K562 (cell line): ENCODE results near the gene VTN. TPM values are rescaled to one million over a fixed set of nuclear protein-coding genes. Genes with fewer than 3 reads are reported as not detected.

Experiments used
- ATF7 ChIP-seq: fragments of 450-650 bp; IDR thresholded peaks from 2 replicates; pipeline ENCODE4 v1.7.1; 2014; ENCODE audit warnings: mild to moderate bottlenecking, moderate library complexity
- CEBPB ChIP-seq: fragments of 450-650 bp; IDR thresholded peaks from 2 replicates; pipeline ENCODE4 v1.6.1; 2016; ENCODE audit warnings: missing genetic modification characterization, missing compliant biosample characterization
- CXXC5 ChIP-seq: fragments of 250-450 bp; sonication (Bioruptor Pico); IDR thresholded peaks from 2 replicates; pipeline ENCODE4 v1.8.0; 2022; ENCODE audit warnings: inconsistent platforms, mild to moderate bottlenecking, moderate library complexity
- EP400 ChIP-seq: fragments of 450-650 bp; IDR thresholded peaks from 2 replicates; pipeline ENCODE4 v1.6.1; 2017; ENCODE audit warnings: antibody characterized with exemption, mild to moderate bottlenecking, moderate library complexity
- FIP1L1 ChIP-seq: fragments of 200-400 bp; formaldehyde crosslinking; IDR thresholded peaks from 2 replicates; pipeline ENCODE4 v1.6.1; 2018; ENCODE audit warnings: mild to moderate bottlenecking, low read depth, low read length; ENCODE audit not compliant: poor library complexity, severe bottlenecking
- HMGN3 ChIP-seq: IDR thresholded peaks from 2 replicates; pipeline ENCODE4 v1.6.1; 2011; ENCODE audit warnings: borderline replicate concordance, low read depth, mild to moderate bottlenecking, mixed read lengths, low read length; ENCODE audit not compliant: insufficient read length; ENCODE audit errors: extremely low read depth
- L3MBTL2 ChIP-seq: fragments of 450-650 bp; IDR thresholded peaks from 2 replicates; pipeline ENCODE4 v1.6.1; 2016; ENCODE audit warnings: mild to moderate bottlenecking, moderate library complexity
- POLR2AphosphoS5 ChIP-seq: IDR thresholded peaks from 2 replicates; pipeline ENCODE4 v1.6.1; 2011; ENCODE audit warnings: mild to moderate bottlenecking, low read depth, low read length, moderate library complexity; ENCODE audit not compliant: control insufficient read depth, insufficient read depth
- SAP30 ChIP-seq: fragments of 200-600 bp; sonication (generic); IDR thresholded peaks from 2 replicates; pipeline ENCODE4 v1.6.1; 2012; ENCODE audit warnings: borderline replicate concordance, low read depth, mild to moderate bottlenecking, moderate library complexity, low read length, control low read depth, inconsistent platforms; ENCODE audit not compliant: insufficient read depth, poor library complexity, severe bottlenecking
- polyA plus RNA-seq, 8 experiments: library from polyadenylated mRNA; depleted of rRNA in 4 of 8; stranded (reverse) in 5 of 8; unstranded in 3 of 8; fragments of >200 nt; fragmentation: Nextera tagmentation in 2 of 8; fragmentation: Illumina TruSeq in 1 of 8; extraction: Ambion mirVana in 2 of 8; extraction: Trizol in 1 of 8; gene quantifications; 2 replicates each; pipeline versions ENCODE4 v1.2.1 to v1.2.3, GENCODE V29; 2011 to 2014; ENCODE audit warnings: inconsistent platforms in 1 of 8, missing spikeins in 1 of 8
- total RNA-seq, 7 experiments: library from RNA; depleted of rRNA in 6 of 7; stranded (reverse); fragments of >200 nt in 6 of 7; fragmentation: Illumina TruSeq in 2 of 7; extraction: Trizol in 2 of 7; gene quantifications; 2 replicates each; pipeline versions ENCODE4 v1.2.1 to v1.2.3, GENCODE V29; 2011 to 2021; ENCODE audit warnings: low replicate concordance in 1 of 7
- TF ChIP-seq, protein P1 (sequence below): fragments of 450-650 bp; IDR thresholded peaks from 2 replicates; pipeline ENCODE4 v1.6.1; 2014; ENCODE audit warnings: low read depth, mild to moderate bottlenecking, moderate library complexity, borderline replicate concordance
- TF ChIP-seq, protein P2 (sequence below): fragments of 200-800 bp; sonication (Bioruptor generic); IDR thresholded peaks from 2 replicates; pipeline ENCODE4 v1.6.1; 2017; ENCODE audit warnings: missing genetic modification characterization, missing compliant biosample characterization
- TF ChIP-seq, protein P3 (sequence below): sonication (generic); formaldehyde crosslinking; IDR thresholded peaks from 2 replicates; pipeline ENCODE4 v1.8.0; 2023; ENCODE audit warnings: mild to moderate bottlenecking, missing genetic modification reagents
- TF ChIP-seq, protein P4 (sequence below), 2 experiments: fragments of 450-650 bp; conservative IDR thresholded peaks; 2 replicates each; pipeline ENCODE4 v1.6.1; 2017; ENCODE audit warnings: mild to moderate bottlenecking in 2 of 2, moderate library complexity in 2 of 2
- TF ChIP-seq, protein P5 (sequence below), 2 experiments: IDR thresholded peaks; 2 replicates each; pipeline ENCODE4 v1.6.1; 2011; ENCODE audit warnings: borderline replicate concordance in 1 of 2, control low read depth in 1 of 2, low read depth in 1 of 2, low read length in 1 of 2, mild to moderate bottlenecking in 1 of 2, mixed read lengths in 1 of 2, moderate library complexity in 1 of 2; ENCODE audit not compliant: insufficient read depth in 1 of 2, insufficient read length in 1 of 2, poor library complexity in 1 of 2, severe bottlenecking in 1 of 2; ENCODE audit errors: extremely low read depth in 1 of 2

Gene VTN
- total and polyA plus RNA-seq, 9 of the 15 experiments (the other 6 are each of a cell fraction or from before 2014, with no cell fraction given) = 0.13 to 1.0 (median 0.29) TPM; not detected in 1

DNA sequence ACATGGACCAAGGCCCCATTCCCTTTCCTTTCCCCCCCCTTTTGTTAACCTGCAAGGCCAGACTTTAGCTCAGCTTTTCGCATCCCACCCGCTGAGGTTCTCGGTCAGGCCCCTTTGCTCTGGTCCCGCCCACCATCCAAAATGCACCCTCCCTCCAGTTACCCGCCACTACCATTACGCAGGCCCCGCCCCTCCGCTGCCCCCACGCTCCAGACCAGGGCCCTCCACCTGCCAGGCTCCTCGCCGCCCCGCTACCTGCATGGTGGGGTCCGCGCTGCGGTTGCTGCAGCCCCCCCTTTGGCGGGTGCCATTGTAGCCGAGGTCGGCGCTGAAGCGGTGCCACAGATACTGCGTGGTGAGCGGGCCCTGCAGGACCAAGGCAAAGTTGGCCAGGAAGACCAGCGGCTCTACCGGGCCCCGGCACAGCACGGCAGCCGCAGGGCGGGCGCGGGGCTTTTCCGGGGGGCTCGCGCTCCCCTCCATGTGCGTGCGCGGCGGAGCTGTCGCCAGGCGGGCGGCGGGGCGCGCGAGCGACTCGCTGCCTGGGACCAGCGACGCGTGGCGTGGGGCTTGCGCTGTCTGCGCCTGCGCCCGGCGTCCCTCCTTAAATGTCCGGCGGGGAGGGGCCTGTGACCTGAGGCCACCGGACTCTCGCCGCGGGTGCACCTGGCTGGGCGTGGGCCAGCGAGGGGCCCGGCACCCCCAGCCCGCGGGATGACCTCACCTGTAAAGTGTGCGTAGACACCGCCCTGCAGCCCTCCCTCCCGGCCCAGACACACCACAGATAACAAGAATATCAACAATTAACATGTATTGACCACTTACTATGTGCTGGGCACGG is 35.7 kb upstream of the VTN start, which contains the start of gene SLC46A1 (continued):
- TF ChIP-seq, protein P1, sequence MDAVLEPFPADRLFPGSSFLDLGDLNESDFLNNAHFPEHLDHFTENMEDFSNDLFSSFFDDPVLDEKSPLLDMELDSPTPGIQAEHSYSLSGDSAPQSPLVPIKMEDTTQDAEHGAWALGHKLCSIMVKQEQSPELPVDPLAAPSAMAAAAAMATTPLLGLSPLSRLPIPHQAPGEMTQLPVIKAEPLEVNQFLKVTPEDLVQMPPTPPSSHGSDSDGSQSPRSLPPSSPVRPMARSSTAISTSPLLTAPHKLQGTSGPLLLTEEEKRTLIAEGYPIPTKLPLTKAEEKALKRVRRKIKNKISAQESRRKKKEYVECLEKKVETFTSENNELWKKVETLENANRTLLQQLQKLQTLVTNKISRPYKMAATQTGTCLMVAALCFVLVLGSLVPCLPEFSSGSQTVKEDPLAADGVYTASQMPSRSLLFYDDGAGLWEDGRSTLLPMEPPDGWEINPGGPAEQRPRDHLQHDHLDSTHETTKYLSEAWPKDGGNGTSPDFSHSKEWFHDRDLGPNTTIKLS = peak; percentile 79
- TF ChIP-seq, protein P2, sequence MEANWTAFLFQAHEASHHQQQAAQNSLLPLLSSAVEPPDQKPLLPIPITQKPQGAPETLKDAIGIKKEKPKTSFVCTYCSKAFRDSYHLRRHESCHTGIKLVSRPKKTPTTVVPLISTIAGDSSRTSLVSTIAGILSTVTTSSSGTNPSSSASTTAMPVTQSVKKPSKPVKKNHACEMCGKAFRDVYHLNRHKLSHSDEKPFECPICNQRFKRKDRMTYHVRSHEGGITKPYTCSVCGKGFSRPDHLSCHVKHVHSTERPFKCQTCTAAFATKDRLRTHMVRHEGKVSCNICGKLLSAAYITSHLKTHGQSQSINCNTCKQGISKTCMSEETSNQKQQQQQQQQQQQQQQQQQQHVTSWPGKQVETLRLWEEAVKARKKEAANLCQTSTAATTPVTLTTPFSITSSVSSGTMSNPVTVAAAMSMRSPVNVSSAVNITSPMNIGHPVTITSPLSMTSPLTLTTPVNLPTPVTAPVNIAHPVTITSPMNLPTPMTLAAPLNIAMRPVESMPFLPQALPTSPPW = peak; percentile 59; the same call in 1 of the 2 replicates
- TF ChIP-seq, protein P3, sequence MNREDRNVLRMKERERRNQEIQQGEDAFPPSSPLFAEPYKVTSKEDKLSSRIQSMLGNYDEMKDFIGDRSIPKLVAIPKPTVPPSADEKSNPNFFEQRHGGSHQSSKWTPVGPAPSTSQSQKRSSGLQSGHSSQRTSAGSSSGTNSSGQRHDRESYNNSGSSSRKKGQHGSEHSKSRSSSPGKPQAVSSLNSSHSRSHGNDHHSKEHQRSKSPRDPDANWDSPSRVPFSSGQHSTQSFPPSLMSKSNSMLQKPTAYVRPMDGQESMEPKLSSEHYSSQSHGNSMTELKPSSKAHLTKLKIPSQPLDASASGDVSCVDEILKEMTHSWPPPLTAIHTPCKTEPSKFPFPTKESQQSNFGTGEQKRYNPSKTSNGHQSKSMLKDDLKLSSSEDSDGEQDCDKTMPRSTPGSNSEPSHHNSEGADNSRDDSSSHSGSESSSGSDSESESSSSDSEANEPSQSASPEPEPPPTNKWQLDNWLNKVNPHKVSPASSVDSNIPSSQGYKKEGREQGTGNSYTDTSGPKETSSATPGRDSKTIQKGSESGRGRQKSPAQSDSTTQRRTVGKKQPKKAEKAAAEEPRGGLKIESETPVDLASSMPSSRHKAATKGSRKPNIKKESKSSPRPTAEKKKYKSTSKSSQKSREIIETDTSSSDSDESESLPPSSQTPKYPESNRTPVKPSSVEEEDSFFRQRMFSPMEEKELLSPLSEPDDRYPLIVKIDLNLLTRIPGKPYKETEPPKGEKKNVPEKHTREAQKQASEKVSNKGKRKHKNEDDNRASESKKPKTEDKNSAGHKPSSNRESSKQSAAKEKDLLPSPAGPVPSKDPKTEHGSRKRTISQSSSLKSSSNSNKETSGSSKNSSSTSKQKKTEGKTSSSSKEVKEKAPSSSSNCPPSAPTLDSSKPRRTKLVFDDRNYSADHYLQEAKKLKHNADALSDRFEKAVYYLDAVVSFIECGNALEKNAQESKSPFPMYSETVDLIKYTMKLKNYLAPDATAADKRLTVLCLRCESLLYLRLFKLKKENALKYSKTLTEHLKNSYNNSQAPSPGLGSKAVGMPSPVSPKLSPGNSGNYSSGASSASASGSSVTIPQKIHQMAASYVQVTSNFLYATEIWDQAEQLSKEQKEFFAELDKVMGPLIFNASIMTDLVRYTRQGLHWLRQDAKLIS (CRISPR knock-in tag) = no peak
- TF ChIP-seq CXXC5 = peak; percentile 61
- TF ChIP-seq, protein P4, sequence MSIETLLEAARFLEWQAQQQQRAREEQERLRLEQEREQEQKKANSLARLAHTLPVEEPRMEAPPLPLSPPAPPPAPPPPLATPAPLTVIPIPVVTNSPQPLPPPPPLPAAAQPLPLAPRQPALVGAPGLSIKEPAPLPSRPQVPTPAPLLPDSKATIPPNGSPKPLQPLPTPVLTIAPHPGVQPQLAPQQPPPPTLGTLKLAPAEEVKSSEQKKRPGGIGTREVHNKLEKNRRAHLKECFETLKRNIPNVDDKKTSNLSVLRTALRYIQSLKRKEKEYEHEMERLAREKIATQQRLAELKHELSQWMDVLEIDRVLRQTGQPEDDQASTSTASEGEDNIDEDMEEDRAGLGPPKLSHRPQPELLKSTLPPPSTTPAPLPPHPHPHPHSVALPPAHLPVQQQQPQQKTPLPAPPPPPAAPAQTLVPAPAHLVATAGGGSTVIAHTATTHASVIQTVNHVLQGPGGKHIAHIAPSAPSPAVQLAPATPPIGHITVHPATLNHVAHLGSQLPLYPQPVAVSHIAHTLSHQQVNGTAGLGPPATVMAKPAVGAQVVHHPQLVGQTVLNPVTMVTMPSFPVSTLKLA (conservative IDR thresholded peaks at IDR 0.05) = peak in 1 of 2 experiments; percentile 54; a peak in 2 of 4 replicates
- TF ChIP-seq HMGN3 = peak; percentile 58
- no peak for TF ChIP-seq CEBPB (tag)
- peak; percentile 26 for TF ChIP-seq FIP1L1
- TF ChIP-seq POLR2AphosphoS5 = 0 out of 2 replicates have a peak, but pooled peaks have one; percentile 19
- TF ChIP-seq, protein P5, sequence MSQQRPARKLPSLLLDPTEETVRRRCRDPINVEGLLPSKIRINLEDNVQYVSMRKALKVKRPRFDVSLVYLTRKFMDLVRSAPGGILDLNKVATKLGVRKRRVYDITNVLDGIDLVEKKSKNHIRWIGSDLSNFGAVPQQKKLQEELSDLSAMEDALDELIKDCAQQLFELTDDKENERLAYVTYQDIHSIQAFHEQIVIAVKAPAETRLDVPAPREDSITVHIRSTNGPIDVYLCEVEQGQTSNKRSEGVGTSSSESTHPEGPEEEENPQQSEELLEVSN (IDR thresholded peaks at IDR 0.05; ENCODE audit: borderline replicate concordance in 1 of 2, extremely low read depth in 1 of 2, insufficient read depth in 1 of 2, insufficient read length in 1 of 2, low read depth in 1 of 2, low read length in 1 of 2, poor library complexity in 1 of 2, severe bottlenecking in 1 of 2) = peak; percentile 68 to 86
- TF ChIP-seq L3MBTL2 = peak; percentile 82
- peak; percentile 45; the same call in 1 of the 2 replicates for TF ChIP-seq ATF7
- TF ChIP-seq EP400 = peak; percentile 69; the same call in 1 of the 2 replicates
- TF ChIP-seq SAP30 = peak; percentile 53
